Measurements from ENCODE around the gene TBC1D22A.

GRCh38 chr22:47030143-47030661, 267.8 kb downstream of the TBC1D22A start:
- TF ChIP-seq CTCF (IDR thresholded peaks at IDR 0.05; ENCODE audit: low read depth, low read length) (no peak), EZH2phosphoT487 (IDR thresholded peaks at IDR 0.05; ENCODE audit: low read depth) (no peak)

Data from OCI-LY3 (cell line).